Measurements from ENCODE around the gene YIF1B.

YIF1B gene

DNA sequence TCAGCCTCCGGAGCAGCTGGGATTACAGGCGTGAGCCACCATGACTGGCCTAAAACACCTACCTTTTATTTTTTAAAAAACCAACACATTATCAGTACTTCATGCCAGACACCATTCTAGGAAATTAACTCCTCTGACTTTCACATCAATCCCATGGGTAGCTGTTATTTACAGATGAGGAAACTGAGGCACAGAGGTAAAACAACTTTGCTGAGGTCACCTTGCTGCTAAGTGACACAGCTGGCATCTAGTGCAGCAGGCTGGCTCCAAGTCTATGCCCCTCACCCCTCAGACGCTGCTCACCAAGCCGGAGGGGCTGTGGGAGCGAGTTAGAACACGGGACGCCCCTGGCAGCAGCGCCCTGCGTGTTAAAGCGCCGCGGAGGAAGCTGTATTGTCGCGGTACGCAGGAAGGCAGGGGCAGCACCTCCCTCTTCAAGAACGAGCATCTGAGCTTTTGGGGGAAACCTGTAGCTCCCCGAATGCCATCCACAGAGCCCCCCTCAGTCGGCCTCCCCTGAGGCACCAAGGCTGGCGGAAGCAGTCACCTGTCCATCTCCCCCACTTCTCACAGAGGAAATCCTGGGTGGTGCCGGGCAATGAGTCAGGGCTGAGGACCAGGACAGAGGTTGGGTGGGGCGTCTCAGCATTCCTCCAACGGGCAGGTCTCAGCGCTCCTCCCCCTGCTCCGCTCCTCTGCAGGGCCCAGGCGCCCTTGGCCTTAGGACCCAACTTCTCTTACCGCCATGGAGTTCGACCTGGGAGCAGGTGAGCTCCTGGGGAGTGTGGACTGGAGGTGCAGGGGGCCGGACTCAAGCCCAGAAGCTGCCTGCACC lies 12.0 kb downstream of the YIF1B start, which contains the start of gene C19orf33:
TSS of gene C19orf33 (plus strand) at position 735 of the 835 bp plus-strand sequence. CDS start at position 746, 11 bp downstream.
- no peak for DNase-seq

- no peak for DNase-seq
Observed at GRCh38 chr19:38298821-38299680, 16.7 kb downstream of the YIF1B start.

DNA sequence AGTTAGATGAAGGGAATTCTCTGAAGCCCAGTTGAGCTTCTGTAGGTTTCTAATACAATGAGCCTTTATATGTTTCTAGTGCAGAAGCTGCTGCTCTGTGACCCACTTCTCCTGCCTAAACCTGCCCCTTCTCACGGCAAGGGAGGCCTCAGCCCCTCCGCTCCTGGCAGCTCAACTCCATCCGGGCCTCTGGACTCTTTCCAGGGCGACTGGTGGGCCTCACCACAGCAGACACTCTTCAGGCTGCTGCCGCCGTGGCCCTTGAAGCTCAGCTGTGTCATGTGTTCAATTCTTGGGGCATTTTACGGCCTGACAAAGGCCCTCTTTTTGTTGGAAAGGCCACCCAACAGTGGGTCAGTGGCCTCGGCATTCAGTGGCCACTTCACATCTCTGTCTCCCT lies 21.7 kb downstream of the YIF1B start:
- no peak for DNase-seq

- DNase-seq = no peak
Observed at GRCh38 chr19:38293281-38293680, 22.5 kb downstream of the YIF1B start.

GRCh38 chr19:38291855-38292254 lies 23.9 kb downstream of the YIF1B start:
- no peak for DNase-seq

GRCh38 chr19:38290631-38291147 lies 25.1 kb downstream of the YIF1B start:
- DNase-seq = no peak

GRCh38 chr19:38289955-38290354 lies 25.8 kb downstream of the YIF1B start:
- no peak for DNase-seq

GRCh38 chr19:38288123-38288855 lies 27.5 kb downstream of the YIF1B start:
- no peak for DNase-seq

DNA sequence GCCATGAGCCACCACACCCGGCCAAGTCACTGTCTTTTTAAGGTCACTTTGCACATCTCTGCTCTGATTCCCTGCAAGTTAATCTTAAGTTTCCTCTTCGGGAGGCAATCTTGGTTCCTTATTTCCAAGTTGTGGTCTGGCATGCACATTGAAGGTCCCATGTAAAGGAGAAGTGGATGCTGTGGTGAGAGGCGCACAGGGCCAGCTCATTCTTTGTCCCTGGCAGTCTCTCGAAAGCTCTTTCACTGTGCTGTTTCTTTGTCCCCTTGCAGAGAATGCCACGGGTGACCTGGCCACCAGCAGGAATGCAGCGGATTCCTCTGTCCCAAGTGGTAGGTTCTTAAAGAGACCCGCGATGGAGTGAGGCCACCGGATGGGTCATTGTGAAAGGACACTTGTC lies 28.1 kb downstream of the YIF1B start:
- DNase-seq = no peak

GRCh38 chr19:38285567-38285966 lies 30.2 kb downstream of the YIF1B start:
- no peak for DNase-seq

DNA sequence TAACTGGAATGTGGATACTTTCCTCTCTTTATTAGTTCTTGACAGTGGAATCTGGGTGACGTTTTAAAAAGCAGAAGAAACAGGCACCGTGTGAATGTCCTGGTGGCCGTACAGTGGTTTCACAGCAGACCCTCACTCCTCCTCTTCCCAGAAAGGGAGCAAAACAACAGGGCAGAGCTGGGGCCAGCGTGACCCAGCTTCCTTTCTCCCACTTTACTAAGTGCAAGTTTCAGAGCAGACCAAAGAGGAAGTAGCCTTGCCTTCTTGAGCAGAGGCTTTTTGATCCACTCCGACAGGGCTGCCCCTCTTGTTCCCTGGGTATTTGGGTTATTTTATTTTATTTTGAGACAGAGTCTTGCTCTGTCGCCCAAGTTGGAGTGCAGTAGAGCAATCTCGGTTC lies 31.3 kb downstream of the YIF1B start:
- no peak for DNase-seq

- DNase-seq = no peak
Observed at GRCh38 chr19:38283271-38283670, 32.5 kb downstream of the YIF1B start.

GRCh38 chr19:38281811-38282566 lies 33.8 kb downstream of the YIF1B start:
- no peak for DNase-seq

DNA sequence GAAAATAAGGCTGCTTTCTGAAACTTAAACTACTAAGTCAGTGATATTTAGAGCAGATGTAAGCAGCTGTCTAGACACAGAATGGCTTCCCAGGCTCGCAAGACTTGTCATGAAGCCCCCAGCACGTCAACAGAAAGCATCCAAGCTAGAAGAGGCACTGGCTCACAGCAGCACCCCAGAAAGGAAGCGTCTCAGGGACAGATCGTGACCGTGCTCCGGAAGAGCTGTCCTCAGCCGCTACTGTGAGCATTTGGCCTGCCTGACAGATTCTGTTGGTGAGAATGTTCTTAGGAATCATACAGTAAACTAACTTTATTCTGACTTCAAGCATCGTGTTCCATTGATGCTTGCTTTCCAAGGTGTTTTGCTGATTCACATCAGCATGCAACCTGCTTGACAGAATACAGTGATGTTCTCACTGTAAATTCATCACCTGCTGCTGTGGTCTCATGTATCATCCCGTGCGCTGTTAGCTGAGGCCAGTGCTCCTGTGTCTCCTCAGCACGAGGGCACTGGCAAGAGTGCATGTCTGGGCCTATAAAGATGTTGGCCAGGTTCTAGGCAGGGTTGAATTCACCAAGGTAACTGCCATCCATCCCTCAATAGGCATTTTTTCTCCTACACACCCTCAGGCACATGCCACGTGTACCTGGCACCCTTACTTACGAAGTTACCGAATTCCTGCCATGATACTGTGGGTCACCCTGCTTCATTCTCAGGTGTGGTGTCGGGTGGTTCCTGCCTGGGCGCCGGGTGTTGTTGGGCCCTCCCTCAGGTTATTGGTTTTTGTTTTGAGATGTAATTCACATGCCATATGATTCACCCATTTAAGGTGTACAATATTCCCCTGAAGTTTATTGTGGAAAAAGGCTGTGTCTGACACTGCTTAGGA lies 35.5 kb downstream of the YIF1B start:
- no peak for DNase-seq

DNA sequence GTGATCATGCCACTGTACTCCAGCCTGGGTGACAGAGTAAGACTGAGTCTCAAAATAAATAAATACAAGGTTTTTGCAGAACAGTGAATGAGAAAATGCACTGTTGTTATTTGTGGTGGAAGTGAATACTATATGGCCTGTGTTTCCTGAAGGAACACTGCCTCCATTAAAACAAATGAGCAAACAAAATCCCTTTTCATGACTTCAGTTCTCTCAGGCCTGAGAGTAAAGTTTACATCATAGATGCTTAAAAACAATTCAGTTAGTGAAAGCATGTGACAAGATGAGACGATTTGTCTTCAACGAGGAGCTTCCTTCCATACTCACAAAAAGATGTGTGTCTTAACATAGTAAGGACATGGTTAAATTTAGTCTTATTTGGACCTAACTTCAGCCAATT lies 37.0 kb downstream of the YIF1B start:
- DNase-seq = no peak

DNA sequence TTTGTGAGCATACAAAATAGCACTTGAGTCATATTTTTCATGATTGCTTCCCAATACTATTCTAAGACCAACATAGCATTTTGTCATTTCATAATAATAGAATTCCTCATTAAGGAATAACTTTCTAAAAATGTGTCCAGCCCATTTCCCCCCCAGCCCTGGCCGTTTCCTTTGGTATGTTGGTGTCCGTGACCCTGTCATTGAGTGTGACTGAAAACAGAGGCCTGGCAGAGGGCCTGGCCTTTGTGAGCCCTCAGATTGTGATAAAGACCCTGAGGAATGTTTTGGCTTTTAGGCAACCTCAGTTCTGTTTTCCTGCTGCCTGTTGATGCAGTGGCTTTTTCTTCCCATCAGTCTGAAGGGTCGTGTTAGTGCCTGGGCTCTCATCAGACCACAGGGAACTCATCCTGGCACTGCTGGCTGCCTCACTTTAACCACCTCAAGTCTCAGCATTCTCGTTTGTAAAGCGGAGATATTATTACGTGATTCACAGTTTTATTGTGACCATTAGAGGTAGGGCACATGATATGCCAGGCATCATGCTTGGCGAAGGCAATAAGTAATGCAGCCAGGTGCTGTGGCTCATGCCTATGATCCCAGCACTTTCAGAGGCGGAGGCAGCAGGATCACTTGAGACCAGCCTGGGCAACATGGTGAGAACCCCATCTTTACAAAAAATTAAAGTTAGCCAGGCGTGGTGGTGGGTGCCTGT lies 37.6 kb downstream of the YIF1B start:
- no peak for DNase-seq

- no peak for DNase-seq
Observed at GRCh38 chr19:38277549-38277948, 38.2 kb downstream of the YIF1B start.

DNA sequence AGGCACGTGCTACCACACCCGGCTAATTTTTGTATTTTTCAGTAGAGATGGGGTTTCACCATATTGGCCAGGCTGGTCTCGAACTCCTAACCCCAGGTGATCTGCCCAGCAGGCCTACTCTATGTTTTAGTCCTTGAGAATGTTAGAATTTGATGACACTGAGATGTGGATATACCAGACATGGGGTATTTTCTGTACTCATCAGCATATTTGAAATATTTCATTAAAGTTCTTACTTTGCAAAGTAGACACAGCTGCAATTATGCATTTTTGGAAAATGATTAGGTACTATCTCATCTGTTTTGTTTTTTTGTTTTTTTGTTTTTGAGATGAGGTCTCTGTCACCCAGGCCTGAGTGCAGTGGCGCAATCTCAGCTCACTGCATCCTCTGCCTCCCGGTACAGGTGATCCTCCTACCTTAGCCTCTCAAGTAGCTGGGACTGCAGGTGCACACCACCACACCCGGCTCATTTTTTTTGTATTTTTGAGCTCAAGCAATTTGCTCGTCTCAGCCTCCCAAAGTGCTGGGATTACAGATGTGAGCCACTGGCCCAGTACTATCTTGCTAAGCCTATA lies 38.7 kb downstream of the YIF1B start:
- no peak for DNase-seq

DNA sequence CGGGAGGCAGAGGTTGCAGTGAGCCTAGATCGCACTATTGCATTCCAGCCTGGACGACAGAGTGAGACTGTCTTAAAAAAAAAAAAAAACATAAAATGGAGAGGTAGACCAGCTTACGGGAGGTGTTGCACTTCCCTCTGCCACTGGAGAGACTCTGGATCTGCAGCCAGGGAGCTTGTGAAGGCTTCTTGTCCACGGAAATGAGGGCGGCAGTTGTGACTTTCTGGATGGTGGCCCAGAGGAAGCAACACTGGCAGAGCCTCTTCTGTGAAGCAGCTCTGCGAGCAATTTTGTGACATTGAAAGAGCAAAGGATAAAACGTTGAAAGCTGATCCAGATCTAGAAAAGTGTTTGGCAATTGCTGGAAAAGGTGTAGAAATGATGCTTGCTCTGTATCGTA lies 41.0 kb downstream of the YIF1B start:
- DNase-seq = no peak

GRCh38 chr19:38273499-38273898 lies 42.2 kb downstream of the YIF1B start:
- no peak for DNase-seq

Measured in NCI-H187 (cell line).